ENCODE data around the gene OR2B6.
A peak's percentile ranks its signal among the peaks of the same experiment; 100 is the strongest.
"Not testable (repeated sequence)": the region's sequence is repeated elsewhere in the genome, so short reads cannot be mapped to it uniquely, and the experiment has no call there.

Gene OR2B6

GRCh38 chr6:27956941-27957340 lies at the start of gene OR2B6:
Gene OR2B6 (plus strand): TSS chr6:27957241. CDS start chr6:27957241, 0 bp downstream.
- no peak for DNase-seq

GRCh38 chr6:27908017-27908416 lies 49.0 kb upstream of the OR2B6 start:
- no peak for TF ChIP-seq POLR2A (IDR thresholded peaks at IDR 0.05; ENCODE audit: low read length)
- DNase-seq = no peak

More at GRCh38 chr6:27956941-27957340, at the start of gene OR2B6:
- TF ChIP-seq GATA1 (IDR thresholded peaks at IDR 0.05; ENCODE audit: low read depth, low read length) (no peak), POLR2A (IDR thresholded peaks at IDR 0.05; ENCODE audit: low read length) (no peak)

GRCh38 chr6:27911956-27912446 lies 45.0 kb upstream of the OR2B6 start, which contains the start of gene OR2B2:
Gene OR2B2 (minus strand): TSS chr6:27912396. CDS start chr6:27912319, 77 bp downstream.
- DNase-seq = peak; percentile 2 to 48
- TF ChIP-seq POLR2A (IDR thresholded peaks at IDR 0.05; ENCODE audit: low read length) = no peak
- no peak for TF ChIP-seq GATA1 (IDR thresholded peaks at IDR 0.05; ENCODE audit: low read depth, low read length)

- no peak for TF ChIP-seq GATA1 (IDR thresholded peaks at IDR 0.05; ENCODE audit: low read depth, low read length)
- no peak for TF ChIP-seq POLR2A (IDR thresholded peaks at IDR 0.05; ENCODE audit: low read length)
- no peak for DNase-seq
Observed at GRCh38 chr6:27922949-27923348, 34.1 kb upstream of the OR2B6 start.

DNA sequence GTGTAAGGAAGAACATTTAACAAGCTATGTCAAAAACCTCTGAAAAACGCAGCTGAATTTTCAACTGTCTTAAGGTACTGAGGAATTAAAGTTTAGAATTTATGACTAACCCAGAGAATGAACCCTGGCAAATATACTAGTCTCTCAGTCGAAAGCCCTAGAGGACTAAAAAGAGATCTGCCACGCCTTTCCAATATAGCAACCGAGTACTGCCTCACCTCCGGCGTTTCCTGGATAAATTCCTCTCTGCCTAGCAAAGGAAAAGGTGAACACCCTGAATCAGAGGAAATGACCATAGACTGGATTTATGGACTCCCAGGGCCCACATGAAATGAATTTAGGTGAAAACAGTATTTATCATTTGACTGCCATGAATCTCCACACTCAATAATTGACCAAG lies 32.9 kb upstream of the OR2B6 start:
- no peak for TF ChIP-seq POLR2A (IDR thresholded peaks at IDR 0.05; ENCODE audit: low read length)
- TF ChIP-seq GATA1 (IDR thresholded peaks at IDR 0.05; ENCODE audit: low read depth, low read length) = no peak
- DNase-seq = no peak

DNA sequence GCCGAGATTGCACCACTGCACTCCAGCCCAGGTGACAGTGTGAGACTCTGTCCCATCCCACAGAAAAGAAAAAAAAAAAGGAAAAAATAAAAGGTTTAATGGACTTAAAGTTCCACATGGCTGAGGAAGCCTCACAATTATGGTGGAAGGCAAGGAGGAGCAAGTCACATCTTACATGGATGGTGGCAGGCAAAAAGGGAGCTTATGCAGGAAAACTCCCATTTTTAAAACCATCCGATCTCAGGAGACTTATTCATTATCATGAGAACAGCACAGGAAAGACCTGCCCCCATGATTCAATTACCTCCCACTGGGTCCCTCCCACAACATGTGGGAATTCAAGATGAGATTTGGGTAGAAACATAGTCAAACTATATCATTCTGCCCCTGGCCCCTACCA lies 29.0 kb upstream of the OR2B6 start:
- DNase-seq = not testable (repeated sequence)

DNA sequence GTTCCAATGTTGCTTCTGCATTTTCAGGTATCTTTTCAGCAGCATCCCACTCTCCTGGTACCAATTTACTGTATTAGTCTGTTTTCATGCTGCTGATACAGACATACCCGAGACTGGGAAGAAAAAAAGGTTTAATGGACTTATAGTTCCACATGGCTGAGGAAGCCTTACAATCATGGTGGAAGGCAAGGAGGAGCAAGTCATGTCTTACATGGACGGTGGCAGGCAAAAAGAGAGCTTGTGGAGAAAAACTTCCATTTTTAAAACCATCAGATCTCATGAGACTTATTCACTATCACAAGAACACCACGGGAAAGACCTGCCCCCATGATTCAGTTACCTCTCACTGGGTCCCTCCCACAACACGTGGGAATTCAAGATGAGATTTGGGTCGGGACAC lies 27.1 kb upstream of the OR2B6 start:
- not testable (repeated sequence) for DNase-seq

GRCh38 chr6:27931209-27931608 lies 25.8 kb upstream of the OR2B6 start:
- TF ChIP-seq POLR2A (IDR thresholded peaks at IDR 0.05; ENCODE audit: low read length) = no peak
- TF ChIP-seq GATA1 (IDR thresholded peaks at IDR 0.05; ENCODE audit: low read depth, low read length) = no peak

GRCh38 chr6:27940766-27941165 lies 16.3 kb upstream of the OR2B6 start:
- peak; percentile 7 to 48 for DNase-seq
- no peak for TF ChIP-seq GATA1 (IDR thresholded peaks at IDR 0.05; ENCODE audit: low read depth, low read length)
- no peak for TF ChIP-seq POLR2A (IDR thresholded peaks at IDR 0.05; ENCODE audit: low read length)

More at GRCh38 chr6:27931209-27931608, 25.8 kb upstream of the OR2B6 start:
- DNase-seq = no peak

DNA sequence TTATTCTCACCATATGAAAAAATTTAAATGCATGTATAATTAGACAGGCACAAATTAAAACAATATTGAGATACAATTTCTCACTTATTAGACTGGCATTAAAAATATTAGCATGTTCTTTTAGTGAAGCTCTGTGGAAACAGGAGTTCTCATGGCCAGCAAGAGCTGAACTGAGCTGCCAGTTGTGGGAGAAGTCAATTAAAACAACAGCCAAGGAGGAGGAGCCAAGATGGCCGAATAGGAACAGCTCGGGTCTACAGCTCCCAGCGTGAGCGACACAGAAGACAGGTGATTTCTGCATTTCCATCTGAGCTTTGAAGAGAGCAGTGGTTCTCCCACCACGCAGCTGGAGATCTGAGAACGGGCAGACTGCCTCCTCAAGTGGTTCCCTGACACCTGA lies 14.0 kb upstream of the OR2B6 start:
- DNase-seq = not testable (repeated sequence)

DNA sequence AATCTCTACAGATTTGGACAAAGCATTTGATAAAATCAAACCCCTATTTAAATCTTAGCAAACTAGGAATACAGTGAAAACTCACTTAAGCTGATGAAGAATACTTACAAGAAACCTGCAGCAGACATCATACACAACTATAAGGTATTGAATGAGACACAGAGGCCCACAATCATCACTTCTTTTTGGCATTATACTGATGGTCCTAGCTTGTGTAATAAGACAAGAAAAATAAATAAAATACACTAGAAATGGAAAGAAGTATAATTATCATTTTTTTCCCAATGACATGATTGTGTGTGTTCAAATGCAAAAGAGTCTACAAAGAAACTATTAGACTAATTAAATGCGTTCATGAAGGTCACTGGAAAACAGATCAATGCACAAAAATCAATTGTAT lies 8.8 kb upstream of the OR2B6 start:
- no peak for DNase-seq
- TF ChIP-seq GATA1 (IDR thresholded peaks at IDR 0.05; ENCODE audit: low read depth, low read length) (no peak), POLR2A (IDR thresholded peaks at IDR 0.05; ENCODE audit: low read length) (no peak)

DNA sequence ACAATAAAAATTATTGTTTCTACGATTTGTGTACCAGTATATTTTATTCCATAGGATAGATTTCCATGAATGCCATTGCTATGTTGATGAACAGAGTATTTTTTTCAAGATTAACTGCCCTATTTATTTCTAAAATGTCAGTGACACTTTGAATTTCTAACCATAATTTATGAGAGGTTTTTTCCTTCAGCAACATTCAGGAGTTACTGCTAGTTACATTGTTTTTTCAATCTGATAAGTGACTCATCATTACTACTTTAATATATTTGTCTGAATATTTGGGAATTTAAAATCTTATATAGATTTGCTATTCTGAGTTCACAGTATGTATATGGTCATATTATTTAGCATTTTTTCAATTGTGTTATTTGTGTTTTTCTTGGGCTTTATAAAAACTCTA lies 6.0 kb upstream of the OR2B6 start:
- DNase-seq = no peak
- TF ChIP-seq GATA1 (IDR thresholded peaks at IDR 0.05; ENCODE audit: low read depth, low read length) = no peak
- TF ChIP-seq POLR2A (IDR thresholded peaks at IDR 0.05; ENCODE audit: low read length) = no peak

- no peak for DNase-seq
- TF ChIP-seq GATA1 (IDR thresholded peaks at IDR 0.05; ENCODE audit: low read depth, low read length) = no peak
- TF ChIP-seq POLR2A (IDR thresholded peaks at IDR 0.05; ENCODE audit: low read length) = no peak
Observed at GRCh38 chr6:27957516-27957915, 475 bp downstream of the OR2B6 start.

DNA sequence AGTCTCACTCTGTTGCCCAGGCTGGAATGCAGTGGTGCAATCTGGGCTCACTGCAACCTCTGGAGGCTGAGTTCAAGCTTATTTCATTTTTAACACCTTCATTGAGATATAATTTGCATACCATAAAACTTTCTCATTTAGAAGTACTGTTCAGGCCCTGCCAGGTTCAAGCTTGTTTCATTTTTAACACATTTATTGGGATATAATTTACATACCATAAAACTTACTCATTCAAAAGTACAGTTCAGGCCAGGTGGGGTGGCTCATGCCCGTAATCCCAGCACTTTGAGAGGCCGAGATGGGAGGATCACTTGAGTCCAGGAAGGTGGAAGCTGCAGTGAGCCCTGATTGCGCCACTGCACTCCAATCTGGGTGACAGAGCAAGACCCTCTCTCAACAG lies 5.5 kb downstream of the OR2B6 start:
- no peak for DNase-seq
- TF ChIP-seq POLR2A (IDR thresholded peaks at IDR 0.05; ENCODE audit: low read length) = no peak
- TF ChIP-seq GATA1 (IDR thresholded peaks at IDR 0.05; ENCODE audit: low read depth, low read length) = no peak

GRCh38 chr6:27966044-27966443 lies 9.0 kb downstream of the OR2B6 start:
- no peak for DNase-seq

DNA sequence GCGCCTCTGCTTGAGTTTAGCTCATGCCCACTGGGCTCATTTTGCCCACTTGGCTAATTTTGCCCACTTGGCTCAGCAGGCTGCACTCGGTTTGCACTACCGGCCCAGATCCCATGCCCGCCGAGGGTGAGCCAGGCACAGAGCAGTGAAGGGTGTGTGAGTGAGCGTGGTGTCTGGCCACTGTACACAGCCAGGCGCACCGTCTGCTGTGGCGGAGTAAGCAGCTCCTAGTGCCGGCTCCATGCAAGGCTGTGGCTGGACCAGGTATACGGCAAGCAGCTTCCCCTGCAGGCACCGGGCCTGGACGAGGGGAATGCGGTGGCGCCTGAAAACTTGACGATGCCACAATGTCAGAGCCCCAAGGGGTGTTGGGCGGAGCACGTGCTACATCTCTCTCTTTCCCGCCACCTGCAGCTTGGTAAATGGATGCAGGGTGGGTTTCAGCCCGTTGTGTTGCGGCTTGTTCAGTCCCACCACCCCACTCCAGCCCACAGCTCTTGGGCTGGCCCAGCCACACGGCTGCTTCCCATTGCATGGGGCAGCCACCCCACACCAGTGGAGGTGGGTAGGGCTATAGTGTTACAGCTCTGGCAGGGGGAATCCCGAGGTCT lies 9.9 kb downstream of the OR2B6 start:
- DNase-seq = no peak
- no peak for TF ChIP-seq POLR2A (IDR thresholded peaks at IDR 0.05; ENCODE audit: low read length)
- TF ChIP-seq GATA1 (IDR thresholded peaks at IDR 0.05; ENCODE audit: low read depth, low read length) = no peak

More at GRCh38 chr6:27966044-27966443, 9.0 kb downstream of the OR2B6 start:
- no peak for TF ChIP-seq POLR2A (IDR thresholded peaks at IDR 0.05; ENCODE audit: low read length)
- TF ChIP-seq GATA1 (IDR thresholded peaks at IDR 0.05; ENCODE audit: low read depth, low read length) = no peak
